Endodermal cell (in vitro differentiated cells): Measurements from ENCODE around the gene RNF41. TPM values are rescaled to one million over a fixed set of nuclear protein-coding genes. Genes with fewer than 3 reads are reported as not detected.

Source experiments
- DNase-seq: peaks from one replicate; pipeline ENCODE4 v3.0.0-alpha.2; 2017
- H3K27ac ChIP-seq: 2 replicates; pipeline ENCODE4 v1.5.1; 2013; ENCODE audit warnings: mild to moderate bottlenecking, low read depth, low read length, moderate library complexity
- H3K27me3 ChIP-seq: 2 replicates; pipeline ENCODE4 v1.6.1; 2013; ENCODE audit warnings: mild to moderate bottlenecking, low read length, moderate library complexity; ENCODE audit not compliant: insufficient read depth, control insufficient read depth, poor library complexity, severe bottlenecking
- H3K36me3 ChIP-seq: 2 replicates; pipeline ENCODE4 v1.7.0; 2013; ENCODE audit warnings: mild to moderate bottlenecking, low read length, moderate library complexity; ENCODE audit not compliant: control insufficient read depth, insufficient read depth
- H3K4me1 ChIP-seq: one replicate; pipeline ENCODE4 v1.7.0; 2013; ENCODE audit warnings: low read length; ENCODE audit not compliant: control insufficient read depth, insufficient read depth
- H3K4me3 ChIP-seq: 2 replicates; pipeline ENCODE4 v1.5.1; 2013; ENCODE audit warnings: mild to moderate bottlenecking, low read length, moderate library complexity
- H3K9ac ChIP-seq: 2 replicates; pipeline ENCODE4 v1.6.1; 2013; ENCODE audit warnings: mild to moderate bottlenecking, low read length, moderate library complexity; ENCODE audit not compliant: poor library complexity, severe bottlenecking; ENCODE audit errors: extremely low read depth
- H3K9me3 ChIP-seq: 2 replicates; pipeline ENCODE4 v1.6.1; 2013; ENCODE audit warnings: mild to moderate bottlenecking, low read length, moderate library complexity; ENCODE audit not compliant: control insufficient read depth
- H3K27ac Mint-ChIP-seq: 2 replicates; pipeline ENCODE4 v1.8.0; 2020; ENCODE audit warnings: mixed read lengths
- H3K27me3 Mint-ChIP-seq: 2 replicates; pipeline ENCODE4 v1.8.0; 2021; ENCODE audit warnings: mild to moderate bottlenecking, mixed read lengths; ENCODE audit not compliant: insufficient read depth
- H3K36me3 Mint-ChIP-seq: 2 replicates; pipeline ENCODE4 v1.8.0; 2020; ENCODE audit warnings: low read depth, mixed read lengths
- H3K4me1 Mint-ChIP-seq: 2 replicates; pipeline ENCODE4 v1.8.0; 2020; ENCODE audit warnings: mixed read lengths
- H3K4me3 Mint-ChIP-seq: 2 replicates; pipeline ENCODE4 v1.8.0; 2020; ENCODE audit warnings: mild to moderate bottlenecking, moderate library complexity, mixed read lengths
- H3K9me3 Mint-ChIP-seq: 2 replicates; pipeline ENCODE4 v1.8.0; 2020; ENCODE audit warnings: mild to moderate bottlenecking, mixed read lengths
- WGBS, 2 experiments: methylation state at CpG; one replicate each; pipeline versions ENCODE4 v1.1.5 to v1.1.7; 2013; ENCODE audit warnings: missing lambda C conversion rate in 2 of 2, mixed read lengths in 1 of 2; ENCODE audit not compliant: insufficient coverage in 1 of 2, insufficient read length in 1 of 2; 5-methylcytosine and 5-hydroxymethylcytosine counted together
- total RNA-seq, 2 donors: library from RNA; stranded (reverse); fragmentation: NEBNext Ultra II Directional in 1 of 2; extraction: Animal tissue kit (Norgen Biotek cat#: 25700) in 1 of 2; gene quantifications; 2 replicates in 1 of 2; 3 replicates in 1 of 2; pipeline ENCODE4 v1.2.1, GENCODE V29; 2021
- TF ChIP-seq, protein P1 (sequence below): fragments of 200-600 bp; sonication (generic); conservative IDR thresholded peaks from 2 replicates; pipeline ENCODE4 v1.5.0; 2021; ENCODE audit warnings: antibody characterized with exemption, mild to moderate bottlenecking

Gene RNF41
- total RNA-seq, 2 donors from 2014 or later = 45.8 to 48.9 TPM

- peaks cover 47% of the 10 kb centered on the region for H3K4me1 Mint-ChIP-seq
Observed at GRCh38 chr12:56160894-56161689, 60.6 kb downstream of the RNF41 start.

DNA sequence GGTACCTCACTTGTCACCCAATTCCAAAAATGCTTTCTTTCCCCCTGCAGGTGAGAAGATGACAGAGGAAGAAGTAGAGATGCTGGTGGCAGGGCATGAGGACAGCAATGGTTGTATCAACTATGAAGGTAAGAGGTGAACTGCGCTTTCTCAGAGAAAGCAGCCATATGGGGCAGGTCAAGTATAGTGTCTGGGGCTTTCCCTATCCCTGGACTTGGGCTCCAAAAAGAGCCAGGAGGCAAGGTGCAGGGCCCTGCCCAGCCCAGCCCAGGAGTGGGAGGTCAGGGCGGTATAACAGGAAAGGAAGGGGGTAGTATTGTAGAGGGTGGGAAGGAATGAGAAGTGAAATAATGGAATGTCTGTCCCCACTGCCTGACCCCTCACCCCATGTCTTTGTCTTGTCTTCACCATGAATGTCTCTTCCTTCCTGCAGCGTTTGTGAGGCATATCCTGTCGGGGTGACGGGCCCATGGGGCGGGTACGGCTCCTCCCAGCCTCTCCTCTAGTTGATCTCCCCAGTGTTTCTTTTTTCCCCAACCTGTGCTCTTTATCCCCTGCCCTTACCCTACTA is 61.4 kb downstream of the RNF41 start:
- peak overlapping the region; percentile 21 for H3K27ac ChIP-seq
- peak overlapping the region; percentile 97 for H3K4me3 ChIP-seq
- TF ChIP-seq, protein P1, sequence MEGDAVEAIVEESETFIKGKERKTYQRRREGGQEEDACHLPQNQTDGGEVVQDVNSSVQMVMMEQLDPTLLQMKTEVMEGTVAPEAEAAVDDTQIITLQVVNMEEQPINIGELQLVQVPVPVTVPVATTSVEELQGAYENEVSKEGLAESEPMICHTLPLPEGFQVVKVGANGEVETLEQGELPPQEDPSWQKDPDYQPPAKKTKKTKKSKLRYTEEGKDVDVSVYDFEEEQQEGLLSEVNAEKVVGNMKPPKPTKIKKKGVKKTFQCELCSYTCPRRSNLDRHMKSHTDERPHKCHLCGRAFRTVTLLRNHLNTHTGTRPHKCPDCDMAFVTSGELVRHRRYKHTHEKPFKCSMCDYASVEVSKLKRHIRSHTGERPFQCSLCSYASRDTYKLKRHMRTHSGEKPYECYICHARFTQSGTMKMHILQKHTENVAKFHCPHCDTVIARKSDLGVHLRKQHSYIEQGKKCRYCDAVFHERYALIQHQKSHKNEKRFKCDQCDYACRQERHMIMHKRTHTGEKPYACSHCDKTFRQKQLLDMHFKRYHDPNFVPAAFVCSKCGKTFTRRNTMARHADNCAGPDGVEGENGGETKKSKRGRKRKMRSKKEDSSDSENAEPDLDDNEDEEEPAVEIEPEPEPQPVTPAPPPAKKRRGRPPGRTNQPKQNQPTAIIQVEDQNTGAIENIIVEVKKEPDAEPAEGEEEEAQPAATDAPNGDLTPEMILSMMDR = peak; percentile 8
- no peaks in the 10 kb centered on the region for H3K27me3 ChIP-seq
- no peaks in the 10 kb centered on the region for H3K9me3 Mint-ChIP-seq
- peak overlapping the region; percentile 96 for H3K4me3 Mint-ChIP-seq
- no peaks in the 10 kb centered on the region for H3K27me3 Mint-ChIP-seq
- DNase-seq = peak; percentile 64
- H3K36me3 Mint-ChIP-seq = peaks cover 57% of the 10 kb centered on the region
- peak overlapping the region; percentile 97 for H3K9ac ChIP-seq
- peak overlapping the region; percentile 99 for H3K27ac Mint-ChIP-seq
- no peaks in the 10 kb centered on the region for H3K9me3 ChIP-seq
- peaks cover 70% of the 10 kb centered on the region for H3K36me3 ChIP-seq
- H3K4me1 ChIP-seq = peaks cover 8% of the 10 kb centered on the region
- WGBS, 2 experiments = 62 to 69% methylated on average over 6 to 7 of the region's 7 CpGs
- H3K4me1 Mint-ChIP-seq = peaks cover 52% of the 10 kb centered on the region

More at GRCh38 chr12:56160894-56161689, 60.6 kb downstream of the RNF41 start:
- peak overlapping the region; percentile 96 for H3K4me3 Mint-ChIP-seq
- no peaks in the 10 kb centered on the region for H3K27me3 ChIP-seq
- peak overlapping the region; percentile 21 for H3K27ac ChIP-seq
- TF ChIP-seq, protein P1 = no peak
- peak overlapping the region; percentile 99 for H3K27ac Mint-ChIP-seq
- peaks cover 57% of the 10 kb centered on the region for H3K36me3 Mint-ChIP-seq
- peaks cover 71% of the 10 kb centered on the region for H3K36me3 ChIP-seq
- WGBS, 2 experiments = 92 to 100% methylated on average over 7 to 10 of the region's 11 CpGs
- H3K4me1 ChIP-seq = peaks cover 8% of the 10 kb centered on the region
- H3K27me3 Mint-ChIP-seq = no peaks in the 10 kb centered on the region
- peak overlapping the region; percentile 97 for H3K9ac ChIP-seq
- DNase-seq = no peak
- H3K4me3 ChIP-seq = peak overlapping the region; percentile 97
- H3K9me3 Mint-ChIP-seq = no peaks in the 10 kb centered on the region
- no peaks in the 10 kb centered on the region for H3K9me3 ChIP-seq

DNA sequence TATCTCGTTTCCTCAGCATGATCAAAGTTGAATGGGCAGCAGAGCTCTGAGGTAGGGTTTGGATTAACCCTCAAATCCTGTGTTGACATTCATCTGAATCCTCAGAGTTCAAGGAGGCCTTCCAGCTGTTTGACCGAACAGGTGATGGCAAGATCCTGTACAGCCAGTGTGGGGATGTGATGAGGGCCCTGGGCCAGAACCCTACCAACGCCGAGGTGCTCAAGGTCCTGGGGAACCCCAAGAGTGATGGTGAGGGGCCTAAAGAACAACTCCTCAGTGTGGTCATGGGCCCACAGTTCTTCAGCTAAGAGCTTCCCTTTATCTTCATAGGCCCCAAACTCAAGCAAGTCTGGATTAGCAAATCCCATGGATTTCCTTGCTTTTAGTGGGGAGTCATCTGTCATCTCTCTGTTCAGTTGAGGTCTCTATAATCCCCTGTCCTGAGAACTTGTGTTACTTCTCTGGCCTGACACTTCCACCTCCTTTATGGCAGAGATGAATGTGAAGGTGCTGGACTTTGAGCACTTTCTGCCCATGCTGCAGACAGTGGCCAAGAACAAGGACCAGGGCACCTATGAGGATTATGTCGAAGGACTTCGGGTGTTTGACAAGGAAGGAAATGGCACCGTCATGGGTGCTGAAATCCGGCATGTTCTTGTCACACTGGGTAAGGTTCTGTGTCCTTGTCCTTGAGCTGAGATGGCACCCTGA is 62.1 kb downstream of the RNF41 start:
- no peaks in the 10 kb centered on the region for H3K9me3 ChIP-seq
- H3K36me3 ChIP-seq = peaks cover 71% of the 10 kb centered on the region
- peak overlapping the region; percentile 97 for H3K9ac ChIP-seq
- TF ChIP-seq, protein P1 = no peak
- H3K4me1 Mint-ChIP-seq = peaks cover 58% of the 10 kb centered on the region
- H3K4me3 ChIP-seq = peak overlapping the region; percentile 97
- peak overlapping the region; percentile 99 for H3K27ac Mint-ChIP-seq
- WGBS, 2 experiments = 61 to 70% methylated on average over 7 to 8 of the region's 8 CpGs
- no peaks in the 10 kb centered on the region for H3K9me3 Mint-ChIP-seq
- peak; percentile 51 for DNase-seq
- H3K4me3 Mint-ChIP-seq = peak overlapping the region; percentile 96
- H3K27ac ChIP-seq = no peak overlapping the region
- peaks cover 8% of the 10 kb centered on the region for H3K4me1 ChIP-seq
- H3K36me3 Mint-ChIP-seq = peaks cover 57% of the 10 kb centered on the region
- no peaks in the 10 kb centered on the region for H3K27me3 ChIP-seq
- H3K27me3 Mint-ChIP-seq = no peaks in the 10 kb centered on the region
